Measurements from ENCODE around the gene CROCC2. TPM values are rescaled to one million over a fixed set of nuclear protein-coding genes. Genes with fewer than 3 reads are reported as not detected.

CROCC2 gene
- polyA plus RNA-seq, 1 of the 3 experiments (the other 2 are of a cell fraction): not detected

DNA sequence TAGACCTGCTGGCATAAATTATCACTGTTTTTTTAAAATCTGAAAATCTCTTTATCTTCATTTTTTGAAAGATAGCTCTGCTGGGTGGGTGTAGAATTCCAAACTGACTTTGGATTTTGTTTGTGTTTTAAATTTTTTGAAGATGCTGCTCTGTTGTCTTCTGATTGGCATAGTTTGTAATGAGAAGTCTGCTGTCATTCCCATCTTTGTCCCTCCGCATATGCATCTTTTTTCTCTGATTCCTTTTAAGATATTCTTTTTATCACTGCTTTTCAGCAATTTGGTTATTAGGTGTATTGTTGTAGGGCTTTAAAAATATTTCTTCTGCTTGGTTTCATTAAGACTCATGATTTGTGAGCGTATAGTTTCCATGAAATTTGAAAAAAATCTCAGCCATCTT, 99.4 kb downstream of the CROCC2 start:
- 39% methylated on average over 2 of the region's 2 CpGs for WGBS (ENCODE audit: low lambda C conversion rate)
- Histone ChIP-seq H3K27me3 (ENCODE audit: insufficient read depth) (no peaks in the 10 kb centered on the region), H3K4me3 (ENCODE audit: low read depth in 2 of 2, low read length in 1 of 2) (no peak overlapping the region), H3K79me2 (ENCODE audit: insufficient read depth) (no peaks in the 10 kb centered on the region), H3F3A (replicated peaks; ENCODE audit: insufficient read depth) (no peaks in the 10 kb centered on the region), H3K4me2 (no peak overlapping the region), H4K20me1 (ENCODE audit: insufficient read depth) (no peaks in the 10 kb centered on the region), H3K27ac (ENCODE audit: low read depth in 2 of 2, low read length in 1 of 2) (no peak overlapping the region), H3K36me3 (replicated peaks in 1 of 2; ENCODE audit: control insufficient read depth in 1 of 2, insufficient read depth in 2 of 2, low read length in 1 of 2) (no peaks in the 10 kb centered on the region), H3K4me1 (ENCODE audit: control insufficient read depth in 1 of 2, insufficient read depth in 2 of 2, low read depth in 1 of 2, low read length in 1 of 2) (peaks cover 0 to 12% of the 10 kb centered on the region in 2 experiments; a peak in 2 of 4 replicates), H2AFZ (ENCODE audit: low read depth) (no peak overlapping the region), H3K9me2 (no peaks in the 10 kb centered on the region), H3K9me3 (peaks cover 13% of the 10 kb centered on the region; the same call in 1 of the 2 replicates), H3K9ac (no peak overlapping the region)
- TF ChIP-seq SIN3A (IDR thresholded peaks at IDR 0.05; ENCODE audit: borderline replicate concordance, low read depth, low read length) (no peak), TEAD4 (IDR thresholded peaks at IDR 0.05; ENCODE audit: borderline replicate concordance, insufficient read depth) (no peak), RFX5 (IDR thresholded peaks at IDR 0.05; ENCODE audit: low read length) (no peak), SMC3 (IDR thresholded peaks at IDR 0.05; ENCODE audit: low read depth, low read length) (no peak), FOXM1 (IDR thresholded peaks at IDR 0.05; ENCODE audit: low read depth) (no peak), GABPA (IDR thresholded peaks at IDR 0.05; ENCODE audit: low read depth) (no peak), POLR2AphosphoS5 (IDR thresholded peaks at IDR 0.05; ENCODE audit: low read depth, low read length) (no peak), RCOR1 (IDR thresholded peaks at IDR 0.05; ENCODE audit: low read length) (no peak), CHD2 (IDR thresholded peaks at IDR 0.05; ENCODE audit: low read length, partially characterized antibody) (no peak), TCF12 (IDR thresholded peaks at IDR 0.05) (no peak), RAD21 (IDR thresholded peaks at IDR 0.05; ENCODE audit: low read length) (no peak)
- TF ChIP-seq, protein P1, sequence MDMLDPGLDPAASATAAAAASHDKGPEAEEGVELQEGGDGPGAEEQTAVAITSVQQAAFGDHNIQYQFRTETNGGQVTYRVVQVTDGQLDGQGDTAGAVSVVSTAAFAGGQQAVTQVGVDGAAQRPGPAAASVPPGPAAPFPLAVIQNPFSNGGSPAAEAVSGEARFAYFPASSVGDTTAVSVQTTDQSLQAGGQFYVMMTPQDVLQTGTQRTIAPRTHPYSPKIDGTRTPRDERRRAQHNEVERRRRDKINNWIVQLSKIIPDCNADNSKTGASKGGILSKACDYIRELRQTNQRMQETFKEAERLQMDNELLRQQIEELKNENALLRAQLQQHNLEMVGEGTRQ (IDR thresholded peaks at IDR 0.05; ENCODE audit: borderline replicate concordance, low read depth, low read length): no peak
- TF ChIP-seq, protein P2, sequence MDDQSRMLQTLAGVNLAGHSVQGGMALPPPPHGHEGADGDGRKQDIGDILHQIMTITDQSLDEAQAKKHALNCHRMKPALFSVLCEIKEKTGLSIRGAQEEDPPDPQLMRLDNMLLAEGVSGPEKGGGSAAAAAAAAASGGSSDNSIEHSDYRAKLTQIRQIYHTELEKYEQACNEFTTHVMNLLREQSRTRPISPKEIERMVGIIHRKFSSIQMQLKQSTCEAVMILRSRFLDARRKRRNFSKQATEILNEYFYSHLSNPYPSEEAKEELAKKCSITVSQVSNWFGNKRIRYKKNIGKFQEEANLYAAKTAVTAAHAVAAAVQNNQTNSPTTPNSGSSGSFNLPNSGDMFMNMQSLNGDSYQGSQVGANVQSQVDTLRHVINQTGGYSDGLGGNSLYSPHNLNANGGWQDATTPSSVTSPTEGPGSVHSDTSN (IDR thresholded peaks at IDR 0.05): no peak
- no peak for DNase-seq
- ChIA-PET POLR2A (no interaction called here), CTCF (interaction anchor here (1.3 kb wide), 1 partner anchor 67 kb away, joined by 3 read pairs; no protein-coding TSS in a partner anchor)

DNA sequence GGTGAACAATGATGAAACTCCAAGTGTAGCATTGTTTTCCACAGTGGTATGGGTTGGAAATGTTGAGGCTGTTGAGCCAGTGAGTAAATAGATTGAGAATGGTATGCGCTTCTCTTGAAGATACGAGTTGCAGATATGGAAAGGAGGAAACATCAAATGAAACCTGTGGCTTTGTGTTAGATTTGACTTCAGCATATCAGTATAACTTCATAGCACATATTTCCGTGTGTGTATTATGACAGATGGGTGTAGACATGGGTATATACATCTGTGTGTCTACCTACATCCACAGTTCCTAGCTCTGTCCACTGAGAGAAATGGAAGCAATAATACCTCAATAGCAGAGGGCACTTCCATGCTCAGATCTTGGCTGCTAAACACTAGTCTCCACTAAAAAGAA, 100.3 kb downstream of the CROCC2 start:
- DNase-seq: no peak
- Histone ChIP-seq H3K4me1 (ENCODE audit: control insufficient read depth in 1 of 2, insufficient read depth in 2 of 2, low read depth in 1 of 2, low read length in 1 of 2) (peaks cover 0 to 12% of the 10 kb centered on the region in 2 experiments; a peak in 2 of 4 replicates), H4K20me1 (ENCODE audit: insufficient read depth) (no peaks in the 10 kb centered on the region), H3K79me2 (ENCODE audit: insufficient read depth) (no peaks in the 10 kb centered on the region), H3K4me2 (no peak overlapping the region), H3K27ac (ENCODE audit: low read depth in 2 of 2, low read length in 1 of 2) (no peak overlapping the region), H3F3A (replicated peaks; ENCODE audit: insufficient read depth) (no peaks in the 10 kb centered on the region), H3K27me3 (ENCODE audit: insufficient read depth) (no peaks in the 10 kb centered on the region), H3K9me3 (peaks cover 13% of the 10 kb centered on the region; the same call in 1 of the 2 replicates), H3K9ac (no peak overlapping the region), H3K36me3 (replicated peaks in 1 of 2; ENCODE audit: control insufficient read depth in 1 of 2, insufficient read depth in 2 of 2, low read length in 1 of 2) (no peaks in the 10 kb centered on the region), H3K9me2 (no peaks in the 10 kb centered on the region), H2AFZ (ENCODE audit: low read depth) (no peak overlapping the region), H3K4me3 (ENCODE audit: low read depth in 2 of 2, low read length in 1 of 2) (no peak overlapping the region)
- CTCF ChIA-PET: interaction anchor here (1.3 kb wide), 1 partner anchor 66 kb away, joined by 3 read pairs; no protein-coding TSS in a partner anchor
- no peak for TF ChIP-seq RXRA (IDR thresholded peaks at IDR 0.05; ENCODE audit: borderline replicate concordance, low read depth)
- TF ChIP-seq RAD21 (IDR thresholded peaks at IDR 0.05; ENCODE audit: low read length): no peak
- no peak for TF ChIP-seq TAF1 (IDR thresholded peaks at IDR 0.05; ENCODE audit: borderline replicate concordance, low read depth, low read length)
- TF ChIP-seq, protein P3, sequence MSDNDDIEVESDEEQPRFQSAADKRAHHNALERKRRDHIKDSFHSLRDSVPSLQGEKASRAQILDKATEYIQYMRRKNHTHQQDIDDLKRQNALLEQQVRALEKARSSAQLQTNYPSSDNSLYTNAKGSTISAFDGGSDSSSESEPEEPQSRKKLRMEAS (IDR thresholded peaks at IDR 0.05; ENCODE audit: low read depth): no peak
- POLR2A ChIA-PET: no interaction called here
- WGBS (ENCODE audit: low lambda C conversion rate): 44% methylated on average over 3 of the region's 3 CpGs
